Thyroid gland (tissue), 4 donors: ENCODE results near the gene PEX14. TPM values are rescaled to one million over a fixed set of nuclear protein-coding genes. Genes with fewer than 3 reads are reported as not detected.

Source experiments
- DNase-seq, 2 donors: peaks; one replicate each; pipeline ENCODE4 v3.0.0-alpha.2; 2019
- H3K27ac ChIP-seq, 3 donors: fragments of 200-600 bp; sonication (generic); 1 replicate in 2 of 3; 2 replicates in 1 of 3; pipeline ENCODE4 v1.5.1; 2016 to 2019; ENCODE audit warnings: mild to moderate bottlenecking in 1 of 3, moderate library complexity in 1 of 3
- H3K27me3 ChIP-seq: fragments of 200-600 bp; sonication (generic); one replicate; pipeline ENCODE4 v1.5.1; 2019
- H3K36me3 ChIP-seq, 2 donors: fragments of 200-600 bp; sonication (generic); one replicate each; pipeline ENCODE4 v1.5.1; 2016 to 2019
- H3K4me1 ChIP-seq, 2 donors: fragments of 200-600 bp; sonication (generic); one replicate each; pipeline ENCODE4 v1.5.1; 2017 to 2019
- H3K4me3 ChIP-seq, 3 donors: fragments of 200-600 bp; sonication (generic); replicated peaks in 1 of 3; 1 replicate in 2 of 3; 2 replicates in 1 of 3; pipeline ENCODE4 v1.5.1; 2016; ENCODE audit warnings: mild to moderate bottlenecking in 1 of 3
- H3K9me3 ChIP-seq: fragments of 200-600 bp; sonication (generic); one replicate; pipeline ENCODE4 v1.5.1; 2017
- POLR2A ChIP-seq, 2 donors: fragments of 450-650 bp; IDR thresholded peaks; one replicate each; pipeline ENCODE4 v1.6.1; 2017; ENCODE audit warnings: antibody characterized with exemption in 2 of 2, mild to moderate bottlenecking in 2 of 2, moderate library complexity in 1 of 2
- WGBS, 2 donors: methylation state at CpG; one replicate each; pipeline ENCODE4 v1.1.5; 2017; 5-methylcytosine and 5-hydroxymethylcytosine counted together
- intact Hi-C: fragments of 100-400 bp; cut with DNase I; formaldehyde crosslinking; loops from one replicate; pipeline ENCODE4 v1.15.1; 2023
- total RNA-seq, 4 donors: library from RNA; depleted of rRNA; stranded (reverse); fragments of >200 nt; gene quantifications; one replicate each; pipeline ENCODE4 v1.2.3, GENCODE V29; 2016
- TF ChIP-seq, protein P1 (sequence below), 6 experiments: fragments of 200-600 bp in 3 of 6; fragments of 450-650 bp in 3 of 6; sonication (generic) in 3 of 6; IDR thresholded peaks; one replicate each; pipeline ENCODE4 v1.5.1; 2016 to 2019; ENCODE audit warnings: antibody characterized with exemption in 6 of 6, mild to moderate bottlenecking in 2 of 6, inconsistent platforms in 1 of 6, moderate library complexity in 1 of 6

The PEX14 gene
- total RNA-seq, 4 donors from 2014 or later: 14.0 to 28.4 (median 20.7) TPM

DNA sequence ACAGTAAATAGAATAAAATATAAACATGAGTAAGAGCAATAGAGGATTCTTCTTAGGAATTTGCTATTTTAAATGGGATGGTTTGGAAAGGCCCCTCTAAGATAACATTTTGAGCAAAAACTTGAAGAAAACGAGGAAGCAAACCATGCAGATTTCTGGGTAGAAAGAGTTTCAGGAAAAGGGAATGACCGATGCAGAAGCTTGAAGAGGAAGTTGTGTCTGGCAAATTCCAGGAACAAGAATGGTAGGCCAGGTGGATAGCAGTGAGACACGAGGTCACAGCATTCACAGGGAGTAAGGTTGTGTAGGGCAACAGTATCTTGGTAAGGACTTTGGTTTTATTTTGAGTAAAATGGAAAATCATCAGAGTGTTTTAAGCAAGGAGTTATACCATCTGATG lies 108.9 kb downstream of the PEX14 start:
- TF ChIP-seq POLR2A (IDR thresholded peaks at IDR 0.05): no peak
- TF ChIP-seq, protein P1, sequence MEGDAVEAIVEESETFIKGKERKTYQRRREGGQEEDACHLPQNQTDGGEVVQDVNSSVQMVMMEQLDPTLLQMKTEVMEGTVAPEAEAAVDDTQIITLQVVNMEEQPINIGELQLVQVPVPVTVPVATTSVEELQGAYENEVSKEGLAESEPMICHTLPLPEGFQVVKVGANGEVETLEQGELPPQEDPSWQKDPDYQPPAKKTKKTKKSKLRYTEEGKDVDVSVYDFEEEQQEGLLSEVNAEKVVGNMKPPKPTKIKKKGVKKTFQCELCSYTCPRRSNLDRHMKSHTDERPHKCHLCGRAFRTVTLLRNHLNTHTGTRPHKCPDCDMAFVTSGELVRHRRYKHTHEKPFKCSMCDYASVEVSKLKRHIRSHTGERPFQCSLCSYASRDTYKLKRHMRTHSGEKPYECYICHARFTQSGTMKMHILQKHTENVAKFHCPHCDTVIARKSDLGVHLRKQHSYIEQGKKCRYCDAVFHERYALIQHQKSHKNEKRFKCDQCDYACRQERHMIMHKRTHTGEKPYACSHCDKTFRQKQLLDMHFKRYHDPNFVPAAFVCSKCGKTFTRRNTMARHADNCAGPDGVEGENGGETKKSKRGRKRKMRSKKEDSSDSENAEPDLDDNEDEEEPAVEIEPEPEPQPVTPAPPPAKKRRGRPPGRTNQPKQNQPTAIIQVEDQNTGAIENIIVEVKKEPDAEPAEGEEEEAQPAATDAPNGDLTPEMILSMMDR (IDR thresholded peaks at IDR 0.05): no peak
- intact Hi-C loops: no loop called here
- no peak overlapping the region for H3K27ac ChIP-seq
- no peaks in the 10 kb centered on the region for H3K4me1 ChIP-seq
- no peaks in the 10 kb centered on the region for H3K36me3 ChIP-seq
- no peak overlapping the region for H3K4me3 ChIP-seq
- 57% methylated on average over 3 of the region's 3 CpGs for WGBS, 2 donors
- no peaks in the 10 kb centered on the region for H3K9me3 ChIP-seq
- no peak for DNase-seq
- H3K27me3 ChIP-seq: no peaks in the 10 kb centered on the region

DNA sequence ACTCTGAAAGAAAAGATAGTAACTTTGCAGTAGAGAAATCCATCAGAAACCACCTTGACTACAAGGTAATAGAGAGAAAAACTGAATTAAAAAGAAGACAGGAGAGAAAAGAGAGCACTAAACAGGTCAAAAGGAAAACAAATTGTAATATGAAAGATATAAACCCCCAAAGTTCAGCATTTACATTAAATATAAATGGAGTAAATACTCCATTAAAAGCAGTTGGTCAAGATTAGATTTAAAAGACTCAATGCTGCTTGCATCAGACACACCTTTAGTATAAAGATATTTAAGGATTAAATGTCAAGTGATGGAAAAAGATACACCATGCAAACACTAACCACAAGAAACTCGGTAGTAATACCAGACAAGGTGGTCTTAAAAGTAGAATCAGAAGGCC lies 110.5 kb downstream of the PEX14 start:
- H3K4me3 ChIP-seq: no peak overlapping the region
- intact Hi-C loops: no loop called here
- TF ChIP-seq, protein P1 (IDR thresholded peaks at IDR 0.05): no peak
- no peak for TF ChIP-seq POLR2A (IDR thresholded peaks at IDR 0.05)
- H3K27me3 ChIP-seq: no peaks in the 10 kb centered on the region
- WGBS, 2 donors: 92 to 97% methylated on average over 1 of the region's 1 CpG
- H3K9me3 ChIP-seq: no peaks in the 10 kb centered on the region
- H3K36me3 ChIP-seq: no peaks in the 10 kb centered on the region
- DNase-seq: no peak
- no peak overlapping the region for H3K27ac ChIP-seq
- H3K4me1 ChIP-seq: no peaks in the 10 kb centered on the region

DNA sequence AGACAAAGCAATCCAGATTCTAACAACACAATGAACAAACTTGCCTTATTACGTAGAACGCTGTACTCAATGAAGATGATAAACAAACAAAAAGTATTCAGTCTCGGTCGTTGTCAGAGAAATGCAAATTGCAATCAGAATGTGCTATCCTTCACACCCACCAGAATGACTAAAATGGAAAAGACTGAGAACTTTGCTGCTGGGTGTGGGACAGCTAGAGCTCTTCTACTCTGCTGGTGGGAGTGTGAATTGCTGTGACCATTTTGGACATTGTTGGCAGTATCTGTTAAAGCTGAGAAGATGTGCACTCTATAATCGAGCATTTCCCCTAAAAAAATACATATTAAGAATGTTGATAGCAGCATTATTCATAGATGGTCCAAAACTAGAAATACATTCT lies 111.4 kb downstream of the PEX14 start:
- TF ChIP-seq, protein P1 (IDR thresholded peaks at IDR 0.05): no peak
- TF ChIP-seq POLR2A (IDR thresholded peaks at IDR 0.05): no peak
- DNase-seq: no peak
- Histone ChIP-seq H3K27me3 (no peaks in the 10 kb centered on the region), H3K4me3 (no peak overlapping the region), H3K9me3 (no peaks in the 10 kb centered on the region), H3K27ac (no peak overlapping the region), H3K4me1 (peaks cover 0 to 5% of the 10 kb centered on the region in 2 donors), H3K36me3 (no peaks in the 10 kb centered on the region)
- 92% methylated on average over 5 of the region's 5 CpGs for WGBS, 2 donors
- intact Hi-C loops: no loop called here

DNA sequence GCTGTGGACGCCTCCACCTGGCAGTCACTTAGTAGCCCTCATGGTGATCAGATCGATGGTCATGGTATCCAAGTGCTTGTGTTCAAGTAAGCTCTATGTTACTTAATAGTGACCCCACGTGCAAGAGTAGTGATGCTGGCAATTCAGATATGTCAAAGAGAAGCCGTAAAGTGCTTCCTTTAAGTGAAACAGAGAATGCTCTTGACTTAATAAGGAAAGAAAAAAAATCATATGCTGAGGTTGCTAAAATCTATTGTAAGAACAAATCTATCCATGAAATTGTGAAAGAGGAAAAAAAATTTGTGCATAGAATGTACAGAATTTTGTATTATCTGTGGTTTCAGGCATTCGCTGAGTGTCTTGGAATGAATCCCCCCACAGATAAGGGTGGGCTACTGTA lies 113.9 kb downstream of the PEX14 start:
- no peaks in the 10 kb centered on the region for H3K9me3 ChIP-seq
- intact Hi-C loops: no loop called here
- H3K27me3 ChIP-seq: no peaks in the 10 kb centered on the region
- no peak overlapping the region for H3K27ac ChIP-seq
- WGBS, 2 donors: 94 to 95% methylated on average over 5 of the region's 5 CpGs
- peaks cover 17 to 29% of the 10 kb centered on the region in 2 donors for H3K4me1 ChIP-seq
- TF ChIP-seq POLR2A (IDR thresholded peaks at IDR 0.05): no peak
- TF ChIP-seq, protein P1 (IDR thresholded peaks at IDR 0.05): no peak
- no peak overlapping the region for H3K4me3 ChIP-seq
- no peak for DNase-seq
- no peaks in the 10 kb centered on the region for H3K36me3 ChIP-seq

DNA sequence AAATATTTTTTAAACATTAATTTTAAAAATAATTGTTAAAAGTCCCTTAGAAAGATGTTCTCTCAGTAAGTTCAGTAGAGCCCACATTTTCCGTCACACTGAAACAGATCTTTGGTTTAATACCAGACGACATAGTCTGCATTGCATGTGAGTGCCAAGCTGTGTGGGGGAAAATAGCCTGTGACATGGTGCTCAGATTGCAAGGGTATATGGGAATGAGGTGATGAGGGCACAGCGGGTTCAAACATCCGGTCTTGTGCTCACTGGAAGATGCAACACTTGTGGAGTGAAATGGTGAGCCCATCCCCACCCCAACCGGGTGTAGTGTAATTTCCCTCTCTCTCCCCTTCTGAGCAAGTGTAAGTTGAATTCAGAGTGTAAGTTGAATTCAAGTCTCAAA lies 114.3 kb downstream of the PEX14 start:
- H3K36me3 ChIP-seq: no peaks in the 10 kb centered on the region
- no peaks in the 10 kb centered on the region for H3K27me3 ChIP-seq
- WGBS, 2 donors: 92 to 96% methylated on average over 5 of the region's 5 CpGs
- DNase-seq: no peak
- no peak overlapping the region for H3K4me3 ChIP-seq
- H3K9me3 ChIP-seq: no peaks in the 10 kb centered on the region
- intact Hi-C loops: no loop called here
- H3K27ac ChIP-seq: no peak overlapping the region
- H3K4me1 ChIP-seq: peaks cover 18 to 29% of the 10 kb centered on the region in 2 donors
- TF ChIP-seq POLR2A (IDR thresholded peaks at IDR 0.05): no peak
- TF ChIP-seq, protein P1 (IDR thresholded peaks at IDR 0.05): no peak
